HG03439 (cell line): ENCODE data around the gene RBM17.
"Not testable (repeated sequence)": the region's sequence is repeated elsewhere in the genome, so short reads cannot be mapped to it uniquely, and the experiment has no call there.

Source experiments
- ATAC-seq: cut with Tn5 transposase; IDR thresholded peaks from one replicate; pipeline ENCODE4 v1.9.1; 2021; ENCODE audit warnings: mild to moderate bottlenecking, moderate library complexity; ENCODE audit not compliant: unreplicated experiment

RBM17 gene

DNA sequence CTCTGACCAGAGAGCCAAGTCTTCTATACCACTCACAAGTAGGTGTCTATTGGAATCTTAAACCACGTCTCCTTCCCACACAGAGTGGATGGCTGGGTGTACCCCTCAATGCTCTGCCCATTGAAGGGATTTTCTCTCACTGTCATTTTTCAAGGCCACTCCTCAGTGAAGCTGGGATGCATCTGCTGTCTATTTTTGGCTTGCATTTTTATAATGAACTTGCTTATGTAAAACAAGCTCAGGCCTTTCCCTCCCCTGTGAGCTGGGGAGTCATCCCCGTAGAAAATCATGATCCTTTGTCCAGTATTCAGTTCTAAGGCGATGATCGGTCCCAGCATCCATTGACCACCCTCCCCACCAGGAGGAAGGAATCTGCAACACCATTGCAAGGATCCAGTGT is 9.8 kb upstream of the RBM17 start:
- no peak for ATAC-seq

DNA sequence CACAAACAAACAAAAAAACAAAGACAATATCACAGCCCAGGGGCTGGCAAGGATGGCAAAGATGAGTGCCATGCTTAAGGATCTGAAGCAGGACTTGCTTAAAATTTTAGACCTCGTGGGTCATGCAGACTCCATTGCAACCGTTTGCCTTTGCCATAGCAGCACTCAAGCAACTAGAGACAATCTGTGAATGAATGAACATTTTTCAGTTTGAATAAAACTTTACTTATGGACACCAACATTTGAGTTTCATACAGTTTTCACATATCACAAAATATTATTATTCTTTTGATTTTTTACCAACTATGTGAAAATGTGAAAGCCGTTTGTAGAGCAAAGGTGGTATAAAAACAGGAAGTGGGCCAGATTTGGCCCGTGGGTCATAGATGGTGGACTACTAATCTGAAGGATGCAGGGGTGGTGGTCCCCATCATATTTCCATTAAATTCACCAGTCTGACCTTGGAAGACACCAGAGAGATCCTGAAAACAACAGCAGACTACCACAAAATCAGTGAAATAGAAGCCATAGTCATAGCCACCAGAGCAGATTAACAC is 8.3 kb upstream of the RBM17 start:
- no peak for ATAC-seq

DNA sequence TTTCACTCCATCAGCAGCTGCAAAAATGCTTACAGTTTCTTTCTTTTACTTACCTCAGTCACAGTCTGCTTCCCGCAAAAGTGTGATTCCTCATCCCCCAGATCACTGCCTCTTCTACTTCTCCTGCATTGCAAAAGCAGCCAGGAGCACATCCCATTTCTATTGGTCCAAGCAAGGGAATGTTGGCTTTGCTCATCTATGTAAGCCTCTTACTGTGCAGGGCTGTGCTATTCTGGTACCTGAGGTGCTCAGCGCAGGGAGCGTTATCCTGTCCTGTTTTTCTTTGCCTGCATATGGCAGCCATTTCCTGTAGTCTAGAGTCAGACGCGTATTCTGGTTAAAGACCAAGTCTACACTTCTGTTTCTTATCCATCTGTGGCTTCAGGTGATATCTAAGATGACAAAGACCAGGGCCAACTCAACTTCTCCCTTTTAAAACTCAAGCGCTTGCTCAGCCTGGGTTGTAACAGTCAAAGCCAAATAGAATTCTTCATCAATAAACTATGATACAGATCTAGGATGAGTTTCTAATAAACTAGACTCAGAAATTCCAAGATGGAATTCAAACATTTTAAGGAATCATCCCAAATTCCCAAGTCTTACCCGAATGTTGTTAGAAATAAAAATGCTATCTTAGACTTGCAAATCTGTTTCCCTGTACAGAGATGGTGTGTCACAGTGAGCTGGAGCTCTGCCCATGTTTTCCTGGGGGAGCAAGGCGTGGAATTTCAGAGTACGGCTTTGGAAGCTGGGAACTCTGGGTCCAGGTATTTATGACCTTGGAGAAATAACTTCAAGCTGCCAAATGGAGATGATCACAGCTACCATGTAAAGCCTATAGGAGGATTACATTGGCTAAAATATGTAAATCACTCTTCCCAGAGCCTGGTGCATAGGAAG is 6.1 kb upstream of the RBM17 start:
- ATAC-seq, result no peak

DNA sequence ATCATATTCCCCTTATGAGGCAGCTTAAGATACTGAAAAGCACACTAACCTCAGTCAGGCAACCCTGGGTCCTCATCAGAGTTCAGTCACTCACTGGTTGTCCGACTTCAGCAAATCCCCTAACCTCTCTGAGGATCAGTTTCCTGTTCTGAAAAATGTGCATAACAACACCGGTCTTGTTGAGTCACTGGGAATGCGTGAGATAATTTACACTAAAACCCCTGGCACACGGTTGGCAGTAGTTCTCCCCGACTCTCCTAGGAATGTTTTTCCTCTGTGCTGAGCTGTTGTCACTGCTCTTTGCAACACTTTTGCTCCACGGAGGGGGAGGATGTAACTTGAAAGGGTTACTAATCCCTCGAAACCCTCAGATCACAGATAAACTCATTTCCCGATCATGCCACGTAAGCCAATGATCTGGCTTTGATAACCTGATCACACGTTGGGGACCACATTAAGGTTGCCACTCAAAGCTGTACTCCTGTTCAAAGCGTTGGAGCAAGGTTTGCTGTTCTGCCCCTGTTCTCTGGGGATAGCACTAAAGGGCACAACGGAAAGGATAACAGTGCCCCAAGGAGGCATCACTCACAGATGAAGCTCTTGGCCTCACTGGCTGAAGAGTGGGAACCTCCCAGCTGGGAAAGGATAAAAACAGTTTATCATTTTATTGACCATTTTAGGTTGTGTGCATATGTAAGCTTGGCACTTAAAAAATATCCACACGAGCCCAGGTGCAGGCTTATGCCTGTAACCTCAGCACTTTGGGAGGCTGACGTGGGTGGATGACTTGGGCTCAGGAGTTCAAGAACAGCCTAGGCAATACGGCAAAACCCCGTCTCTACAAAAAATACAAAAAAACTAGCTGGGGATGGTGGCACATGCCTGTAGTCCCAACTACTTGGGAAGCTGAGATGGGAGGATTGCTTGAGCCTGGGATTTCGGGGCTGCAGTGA is 5.0 kb upstream of the RBM17 start:
- no peak for ATAC-seq

- ATAC-seq, result peak; percentile 44
Measured at GRCh38 chr10:6086375-6087233, 2.2 kb upstream of the RBM17 start.

- ATAC-seq, result peak; percentile 4
Measured at GRCh38 chr10:6089334-6090219, 743 bp downstream of the RBM17 start.

GRCh38 chr10:6091630-6092029 is 2.8 kb downstream of the RBM17 start:
- no peak for ATAC-seq

- no peak for ATAC-seq
Measured at GRCh38 chr10:6092731-6093130, 3.9 kb downstream of the RBM17 start.

GRCh38 chr10:6095810-6096570 is 7.2 kb downstream of the RBM17 start:
- no peak for ATAC-seq

DNA sequence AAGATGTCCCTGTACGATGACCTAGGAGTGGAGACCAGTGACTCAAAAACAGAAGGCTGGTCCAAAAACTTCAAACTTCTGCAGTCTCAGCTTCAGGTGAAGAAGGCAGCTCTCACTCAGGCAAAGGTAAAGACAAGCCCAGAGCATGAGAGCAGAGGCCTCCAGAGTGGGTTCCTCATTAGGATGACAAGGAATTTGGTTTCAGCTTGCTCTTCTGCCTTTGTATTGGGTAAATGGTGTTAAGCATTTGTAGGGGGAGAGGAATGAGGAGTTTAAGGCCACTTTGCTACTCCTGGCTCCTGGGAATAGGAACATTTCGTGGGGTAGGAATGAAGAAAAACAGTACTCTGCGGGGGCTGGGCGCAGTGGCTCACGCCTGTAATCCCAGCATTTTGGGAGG is 8.2 kb downstream of the RBM17 start:
- no peak for ATAC-seq

GRCh38 chr10:6098156-6098555 is 9.3 kb downstream of the RBM17 start:
- no peak for ATAC-seq

DNA sequence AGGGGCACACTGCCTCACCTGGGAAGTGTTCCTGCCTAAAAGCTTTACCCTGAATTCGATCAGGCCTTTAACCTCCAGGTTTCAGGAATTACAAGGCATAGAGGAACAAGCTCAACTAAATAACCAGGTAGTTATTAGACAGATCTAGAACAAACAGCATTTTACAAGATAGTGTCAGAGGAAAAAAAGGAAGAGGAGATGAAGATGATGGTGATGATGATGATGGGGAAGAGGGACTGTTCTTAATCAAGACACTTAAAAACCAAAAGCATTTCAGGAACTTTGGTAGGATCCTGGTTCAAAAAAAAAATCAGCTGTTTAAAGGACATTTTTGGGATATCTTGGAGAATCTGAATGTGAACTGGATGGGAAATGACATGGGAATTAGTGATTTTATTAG is 11.5 kb downstream of the RBM17 start:
- ATAC-seq, result no peak

GRCh38 chr10:6101181-6101580 is 12.3 kb downstream of the RBM17 start:
- peak; percentile 70 for ATAC-seq

DNA sequence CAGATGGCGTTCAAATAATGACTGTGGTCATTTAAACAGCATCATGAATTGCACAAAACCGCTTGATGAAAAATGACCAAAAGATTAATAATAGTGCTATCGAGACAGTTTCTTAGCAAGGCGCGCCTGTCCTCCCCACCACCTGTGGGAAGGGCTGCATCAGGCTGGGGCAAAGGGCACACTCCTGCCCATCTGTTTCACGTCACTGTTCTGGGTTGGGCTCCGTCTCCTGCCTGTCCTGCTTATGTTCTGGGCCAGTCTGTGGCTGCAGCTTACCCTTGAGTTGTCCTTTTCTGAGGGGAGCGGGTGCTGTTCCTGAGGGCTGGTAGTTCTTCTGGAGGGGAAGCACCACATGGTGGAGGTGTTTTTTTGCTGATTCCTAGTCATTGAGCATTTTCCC is 13.3 kb downstream of the RBM17 start:
- no peak for ATAC-seq

- ATAC-seq, result no peak
Measured at GRCh38 chr10:6103591-6103990, 14.8 kb downstream of the RBM17 start.

DNA sequence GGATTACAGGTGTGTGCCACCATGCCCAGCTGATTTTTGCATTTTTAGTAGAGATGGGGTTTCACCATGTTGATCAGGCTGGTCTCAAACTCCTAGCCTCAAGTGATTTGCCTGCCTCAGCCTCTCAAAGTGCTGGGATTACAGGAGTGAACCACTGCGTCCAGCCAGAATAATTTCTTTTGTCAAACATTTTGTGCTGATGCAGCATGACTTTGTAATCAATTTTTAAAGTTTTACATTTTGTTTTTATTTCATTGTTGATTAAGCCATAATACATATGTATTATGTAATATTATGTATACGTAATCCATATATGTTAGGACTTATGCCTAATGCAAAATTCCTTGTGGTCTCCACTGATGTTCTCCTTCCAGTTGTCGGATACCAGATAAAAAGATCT is 18.8 kb downstream of the RBM17 start:
- ATAC-seq, result not testable (repeated sequence)

- ATAC-seq, result no peak
Measured at GRCh38 chr10:6108072-6108471, 19.2 kb downstream of the RBM17 start.

DNA sequence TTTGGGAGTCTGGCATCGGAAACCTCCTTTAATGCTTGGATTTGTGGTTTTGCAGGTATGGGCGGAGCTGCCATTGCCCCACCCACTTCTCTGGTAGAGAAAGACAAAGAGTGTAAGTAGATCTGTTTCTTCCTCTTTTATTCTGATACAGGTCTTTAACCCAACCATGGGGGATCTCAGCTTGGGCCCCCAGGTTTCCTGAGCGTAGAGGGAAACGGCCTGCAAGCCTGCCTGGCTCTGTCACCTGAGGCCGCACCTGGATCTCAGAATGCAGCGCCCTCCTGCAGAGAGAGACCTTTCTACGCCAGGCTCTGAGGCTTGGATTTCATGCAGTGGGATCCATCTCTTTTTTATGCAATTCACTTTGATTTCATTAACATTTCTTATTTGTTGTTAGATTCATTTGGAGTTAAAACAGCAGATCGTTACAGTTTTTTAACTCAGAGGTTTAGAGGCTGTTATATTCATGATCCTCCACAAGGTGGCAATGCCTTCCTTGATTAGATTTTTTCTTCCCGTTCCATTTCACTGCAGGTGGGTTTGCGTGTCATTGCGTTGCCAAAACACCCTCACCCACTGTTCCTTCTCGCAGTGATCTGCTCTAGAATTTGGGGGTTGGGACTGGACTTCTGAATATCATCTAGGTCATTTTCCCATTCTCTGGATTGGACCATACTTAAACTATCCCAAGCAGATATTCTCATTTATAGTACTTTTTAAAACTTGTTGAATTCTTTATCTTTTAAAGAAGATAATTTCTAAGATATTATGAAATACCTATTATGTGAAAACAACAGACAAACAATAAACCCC is 20.0 kb downstream of the RBM17 start:
- no peak for ATAC-seq
